Left cardiac atrium (tissue), 4 donors: ENCODE results near the gene APOBEC3F. TPM values are rescaled to one million over a fixed set of nuclear protein-coding genes. Genes with fewer than 3 reads are reported as not detected.

Experiments used
- ATAC-seq, 2 donors: fragments of 200-7000 bp; cut with Tn5 transposase; one replicate each; pipeline ENCODE4 v1.9.1; 2020; ENCODE audit warnings: mild to moderate bottlenecking in 2 of 2, moderate library complexity in 2 of 2
- DNase-seq: peaks from one replicate; pipeline ENCODE4 v3.0.0-alpha.2; 2020
- intact Hi-C, 2 donors: fragments of 100-400 bp; cut with DNase I; formaldehyde crosslinking; loops; one replicate each; pipeline versions ENCODE4 v1.14.1 to v1.15.1; 2022 to 2023
- total RNA-seq, 2 donors: library from RNA; stranded (reverse); fragmentation: NEBNext Ultra II Directional; extraction: Animal tissue kit (Norgen Biotek cat#: 25700); gene quantifications; one replicate each; pipeline ENCODE4 v1.2.1, GENCODE V29; 2021
- donor health status: DM: no; HTN: yes; CAD: no.
- donor health status: DM: no; HTN: yes; CAD: no; lungs with severe emphysema.
- donor health status: DM: yes; HTN: yes; CAD: no.
- donor health status: Dilated cardiomyopathy.

The APOBEC3F gene
- total RNA-seq, 2 donors from 2014 or later = 5.2 to 6.6 TPM

- ATAC-seq (no peak), DNase-seq (no peak)
- intact Hi-C loops = no loop called here
These were observed 46.4 kb downstream of the APOBEC3F start for GRCh38 chr22:39087098-39087497.

GRCh38 chr22:39087881-39088684, 47.4 kb downstream of the APOBEC3F start:
- ATAC-seq (peak; percentile 36 to 44), DNase-seq (peak; percentile 37)
- intact Hi-C loops = no loop called here

GRCh38 chr22:39088685-39089032, 48.0 kb downstream of the APOBEC3F start:
- intact Hi-C loops = no loop called here
- no peak for ATAC-seq
- DNase-seq = no peak

- no peak for DNase-seq
- intact Hi-C loops = no loop called here
- ATAC-seq = no peak
These were observed 49.3 kb downstream of the APOBEC3F start for GRCh38 chr22:39089928-39090327.

GRCh38 chr22:39090426-39091064, 49.9 kb downstream of the APOBEC3F start:
- peak; percentile 33 for DNase-seq
- peak; percentile 51 to 65 for ATAC-seq
- intact Hi-C loops = no loop called here

GRCh38 chr22:39091126-39092081, 50.7 kb downstream of the APOBEC3F start:
- DNase-seq = no peak
- intact Hi-C loops = no loop called here
- no peak for ATAC-seq

GRCh38 chr22:39092111-39092862, 51.6 kb downstream of the APOBEC3F start:
- ATAC-seq (no peak), DNase-seq (no peak)
- intact Hi-C loops = no loop called here

GRCh38 chr22:39094717-39095389, 54.2 kb downstream of the APOBEC3F start:
- ATAC-seq (no peak), DNase-seq (no peak)
- intact Hi-C loops = no loop called here

- ATAC-seq (no peak), DNase-seq (no peak)
- intact Hi-C loops = no loop called here
These were observed 55.3 kb downstream of the APOBEC3F start for GRCh38 chr22:39095971-39096370.

- DNase-seq = no peak
These were observed 56.7 kb downstream of the APOBEC3F start, which contains the start of gene APOBEC3H for GRCh38 chr22:39097098-39098020. Gene APOBEC3H, plus strand, starts transcription at chr22:39097244. Its CDS starts 3,035 bp downstream, at chr22:39100279.

GRCh38 chr22:39098026-39098425, 57.4 kb downstream of the APOBEC3F start:
- DNase-seq (no peak), ATAC-seq (no peak)
- intact Hi-C loops = no loop called here

More at GRCh38 chr22:39097098-39098020, 56.7 kb downstream of the APOBEC3F start, which contains the start of gene APOBEC3H:
- ATAC-seq = peak; percentile 28 to 58
- intact Hi-C loops = no loop called here

- DNase-seq (no peak), ATAC-seq (no peak)
- intact Hi-C loops = no loop called here
These were observed 57.9 kb downstream of the APOBEC3F start for GRCh38 chr22:39098576-39098975.

GRCh38 chr22:39101226-39101625, 60.6 kb downstream of the APOBEC3F start:
- DNase-seq = no peak
- intact Hi-C loops = no loop called here
- no peak for ATAC-seq

- intact Hi-C loops = no loop called here
- DNase-seq (no peak), ATAC-seq (no peak)
These were observed 62.8 kb downstream of the APOBEC3F start for GRCh38 chr22:39103431-39103830.
